Thoracic aorta (tissue), 2 donors: ENCODE results near the gene IER2. TPM values are rescaled to one million over a fixed set of nuclear protein-coding genes. Genes with fewer than 3 reads are reported as not detected.

ENCODE experiments used
- ATAC-seq: fragments of 150-250 bp; one replicate; pipeline ENCODE4 v1.8.0; 2017; ENCODE audit warnings: low read depth; ENCODE audit not compliant: insufficient number of reproducible peaks, low FRiP score
- DNase-seq: peaks from one replicate; pipeline ENCODE4 v3.0.0-alpha.2; 2020; ENCODE audit warnings: low spot score
- H3K27ac ChIP-seq, 2 donors: fragments of 200-600 bp; sonication (generic); 1 replicate in 1 of 2; 2 replicates in 1 of 2; pipeline ENCODE4 v1.5.1; 2016; ENCODE audit warnings: mild to moderate bottlenecking in 2 of 2, moderate library complexity in 2 of 2
- H3K27me3 ChIP-seq: fragments of 200-600 bp; sonication (generic); replicated peaks from 2 replicates; pipeline ENCODE4 v1.6.0; 2016; ENCODE audit warnings: mild to moderate bottlenecking; ENCODE audit not compliant: insufficient read depth
- H3K36me3 ChIP-seq: fragments of 200-600 bp; sonication (generic); one replicate; pipeline ENCODE4 v1.5.1; 2016
- H3K4me1 ChIP-seq, 2 donors: fragments of 200-600 bp; sonication (generic); 1 replicate in 1 of 2; 2 replicates in 1 of 2; pipeline versions ENCODE4 v1.5.1 to v1.6.0; 2016; ENCODE audit warnings: low read depth in 2 of 2, mild to moderate bottlenecking in 1 of 2; ENCODE audit not compliant: control insufficient read depth in 1 of 2
- H3K4me3 ChIP-seq: fragments of 200-600 bp; sonication (generic); 2 replicates; pipeline ENCODE4 v1.5.1; 2016; ENCODE audit warnings: mild to moderate bottlenecking
- H3K9me3 ChIP-seq: fragments of 200-600 bp; sonication (generic); 2 replicates; pipeline ENCODE4 v1.5.1; 2016
- total RNA-seq, 2 donors: library from RNA; depleted of rRNA; stranded (reverse); fragments of >200 nt; gene quantifications; one replicate each; pipeline versions ENCODE4 v1.1.0 to v1.2.3, GENCODE V29; 2016
- TF ChIP-seq, protein P1 (sequence below): fragments of 200-600 bp; sonication (generic); IDR thresholded peaks from one replicate; pipeline ENCODE4 v1.5.1; 2019; ENCODE audit warnings: antibody characterized with exemption

IER2 gene
- total RNA-seq, 2 donors from 2014 or later, result 125 to 440 TPM

DNA sequence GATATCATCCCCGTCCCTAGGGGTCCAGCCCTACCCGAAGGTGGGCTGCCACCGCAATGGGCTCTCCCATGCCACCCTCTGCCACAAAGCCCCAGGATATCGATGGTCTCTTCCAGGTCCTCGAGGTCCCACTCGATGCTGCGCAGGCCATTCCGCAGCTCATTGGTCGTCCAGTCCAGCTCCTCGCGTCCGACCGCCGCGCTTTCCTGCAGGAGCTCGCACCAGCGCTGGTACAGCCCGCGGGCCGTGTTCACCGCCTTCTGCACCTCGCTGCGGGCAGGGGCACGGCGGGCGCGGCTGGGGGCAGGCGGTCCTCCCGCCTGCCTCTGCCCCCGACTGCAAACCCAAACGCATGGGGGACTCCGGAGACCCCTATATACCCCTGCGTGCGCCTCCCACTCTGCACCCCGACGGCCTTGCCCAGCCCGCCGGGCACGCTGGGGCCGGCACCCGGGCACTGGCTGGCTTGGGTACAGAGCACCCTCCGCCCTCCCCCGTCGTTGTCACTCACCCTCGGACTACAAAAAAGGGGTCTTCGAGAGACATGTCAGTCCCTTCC, 504 bp upstream of the IER2 start:
- no peak for ATAC-seq
- TF ChIP-seq, protein P1, sequence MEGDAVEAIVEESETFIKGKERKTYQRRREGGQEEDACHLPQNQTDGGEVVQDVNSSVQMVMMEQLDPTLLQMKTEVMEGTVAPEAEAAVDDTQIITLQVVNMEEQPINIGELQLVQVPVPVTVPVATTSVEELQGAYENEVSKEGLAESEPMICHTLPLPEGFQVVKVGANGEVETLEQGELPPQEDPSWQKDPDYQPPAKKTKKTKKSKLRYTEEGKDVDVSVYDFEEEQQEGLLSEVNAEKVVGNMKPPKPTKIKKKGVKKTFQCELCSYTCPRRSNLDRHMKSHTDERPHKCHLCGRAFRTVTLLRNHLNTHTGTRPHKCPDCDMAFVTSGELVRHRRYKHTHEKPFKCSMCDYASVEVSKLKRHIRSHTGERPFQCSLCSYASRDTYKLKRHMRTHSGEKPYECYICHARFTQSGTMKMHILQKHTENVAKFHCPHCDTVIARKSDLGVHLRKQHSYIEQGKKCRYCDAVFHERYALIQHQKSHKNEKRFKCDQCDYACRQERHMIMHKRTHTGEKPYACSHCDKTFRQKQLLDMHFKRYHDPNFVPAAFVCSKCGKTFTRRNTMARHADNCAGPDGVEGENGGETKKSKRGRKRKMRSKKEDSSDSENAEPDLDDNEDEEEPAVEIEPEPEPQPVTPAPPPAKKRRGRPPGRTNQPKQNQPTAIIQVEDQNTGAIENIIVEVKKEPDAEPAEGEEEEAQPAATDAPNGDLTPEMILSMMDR, result no peak
- peak overlapping the region; percentile 100 for H3K4me3 ChIP-seq
- peaks cover 16 to 18% of the 10 kb centered on the region in 2 donors for H3K4me1 ChIP-seq
- DNase-seq, result no peak
- H3K9me3 ChIP-seq, result no peaks in the 10 kb centered on the region
- H3K36me3 ChIP-seq, result peaks cover 2% of the 10 kb centered on the region
- H3K27ac ChIP-seq, result peak overlapping the region; percentile 100
- no peaks in the 10 kb centered on the region for H3K27me3 ChIP-seq

DNA sequence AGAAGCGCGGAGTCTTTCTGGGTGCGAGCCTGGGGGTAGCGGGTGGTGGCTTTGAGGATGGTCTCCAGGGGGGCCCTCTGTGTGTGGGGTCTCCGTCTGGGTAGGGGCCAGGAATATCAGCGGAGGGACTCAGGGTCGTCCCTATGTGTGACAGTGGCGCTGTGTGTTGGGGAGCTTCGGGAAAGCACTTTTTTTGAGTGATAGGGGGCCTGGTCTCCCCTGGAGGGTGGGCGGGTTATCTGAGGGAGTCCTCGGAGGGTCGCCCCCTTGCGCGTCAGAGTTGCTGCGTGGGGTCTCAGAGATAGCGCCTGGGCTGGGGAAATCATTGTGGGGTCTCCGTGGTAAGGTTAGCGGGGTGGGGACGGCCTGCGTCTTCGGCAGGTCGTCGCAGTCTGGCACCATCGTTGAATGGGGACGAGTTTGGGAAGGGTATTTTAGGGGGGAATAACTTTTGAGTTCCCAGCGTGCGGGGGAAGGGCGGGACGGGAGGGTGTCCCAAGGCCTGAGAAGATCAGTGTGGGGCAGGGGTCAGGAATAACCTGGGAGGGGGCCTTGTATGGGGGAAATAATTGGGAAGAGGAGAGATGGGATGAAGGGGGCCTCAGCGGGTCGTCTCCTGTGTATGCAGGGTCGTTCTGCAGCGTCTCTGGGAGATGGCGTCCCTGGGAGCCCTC, 857 bp downstream of the IER2 start:
- Histone ChIP-seq H3K4me3 (peak overlapping the region; percentile 100), H3K27ac (peak overlapping the region; percentile 100), H3K27me3 (no peaks in the 10 kb centered on the region), H3K36me3 (no peaks in the 10 kb centered on the region), H3K9me3 (no peaks in the 10 kb centered on the region), H3K4me1 (peaks cover 16 to 31% of the 10 kb centered on the region in 2 donors)
- ATAC-seq (no peak), DNase-seq (no peak)
- TF ChIP-seq, protein P1, result no peak

DNA sequence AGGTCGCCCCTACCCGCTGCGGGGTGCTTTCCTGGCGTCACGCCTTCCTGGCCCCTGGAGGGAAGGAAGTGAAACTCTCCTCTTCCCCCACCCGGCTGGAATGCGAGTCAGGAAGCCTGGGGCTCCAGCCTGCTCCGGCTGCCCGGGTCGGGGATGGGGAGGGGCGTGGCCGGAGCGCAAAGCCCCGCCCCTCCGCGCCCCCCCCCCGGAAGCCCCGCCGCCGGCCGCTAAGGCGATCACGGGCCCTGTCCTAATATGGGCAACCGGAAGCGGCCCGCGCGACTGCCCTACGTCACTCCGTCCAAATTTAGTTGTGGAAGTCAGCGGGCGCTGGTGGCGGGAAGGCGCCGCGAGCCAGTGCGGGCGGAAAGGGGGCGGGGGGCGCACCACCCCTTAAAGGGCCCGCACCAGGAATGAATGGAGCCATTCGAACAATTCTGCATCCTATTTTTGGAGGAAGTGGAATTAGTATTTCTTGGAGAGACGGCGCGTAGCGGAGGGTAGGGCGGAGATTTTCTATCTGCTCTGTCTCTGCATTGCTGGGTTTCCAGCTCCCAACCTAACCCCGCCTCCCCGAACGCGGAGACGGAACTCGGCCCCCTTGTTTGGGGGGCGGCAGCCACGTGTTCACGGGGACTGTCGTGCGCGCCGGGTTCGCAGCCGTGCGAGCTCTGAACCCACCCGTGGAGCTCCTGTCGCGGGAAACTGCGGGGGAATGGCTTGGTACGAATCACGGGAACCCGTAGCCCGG, 1.6 kb downstream of the IER2 start:
- DNase-seq (peak; percentile 89), ATAC-seq (peak; percentile 51)
- Histone ChIP-seq H3K36me3 (no peaks in the 10 kb centered on the region), H3K4me3 (peak overlapping the region; percentile 100), H3K27me3 (no peaks in the 10 kb centered on the region), H3K4me1 (peaks cover 20 to 36% of the 10 kb centered on the region in 2 donors), H3K27ac (peak overlapping the region; percentile 100), H3K9me3 (no peaks in the 10 kb centered on the region)
- TF ChIP-seq, protein P1, result peak; percentile 15

DNA sequence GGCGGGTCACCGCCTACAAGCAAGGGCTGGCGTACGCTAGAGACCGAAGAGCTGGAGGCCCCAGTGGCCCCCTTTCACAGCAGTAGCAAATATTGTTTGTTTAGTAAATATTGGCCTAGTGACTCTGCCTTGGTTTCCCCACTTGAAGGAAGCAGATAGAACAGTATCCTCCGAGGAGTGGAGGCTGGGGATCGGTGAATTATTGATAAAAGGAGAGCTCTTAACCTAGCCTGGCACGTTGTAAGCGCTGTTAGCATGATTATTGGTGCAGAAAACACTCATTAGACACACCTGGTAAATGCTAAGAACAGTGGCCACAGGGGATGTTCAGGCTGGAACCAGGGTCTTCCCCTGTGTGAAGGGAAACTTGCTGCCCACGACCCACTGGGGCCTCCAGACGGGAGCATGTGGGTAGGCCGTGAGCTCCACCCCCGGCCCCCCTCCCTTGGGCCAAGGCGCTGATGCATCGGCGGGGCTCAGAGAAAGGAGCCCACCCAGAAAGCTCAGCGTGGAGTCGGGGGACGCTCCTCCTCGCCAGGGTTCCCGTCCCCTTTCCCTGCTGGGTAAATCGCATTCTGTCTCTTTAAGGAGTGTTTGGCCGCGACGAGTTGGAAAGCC, 2.3 kb downstream of the IER2 start:
- Histone ChIP-seq H3K4me3 (peak overlapping the region; percentile 100), H3K27me3 (no peaks in the 10 kb centered on the region), H3K27ac (peak overlapping the region; percentile 99 to 100), H3K9me3 (no peaks in the 10 kb centered on the region), H3K4me1 (peaks cover 16 to 36% of the 10 kb centered on the region in 2 donors), H3K36me3 (no peaks in the 10 kb centered on the region)
- ATAC-seq (no peak), DNase-seq (no peak)
- TF ChIP-seq, protein P1, result no peak
